22Rv1 (cell line): ENCODE results near the gene PLCD4.

Source experiments
- ZFX ChIP-seq: fragments of 450-650 bp; IDR thresholded peaks from 2 replicates; pipeline ENCODE4 v1.6.1; 2017; ENCODE audit warnings: antibody characterized with exemption, borderline replicate concordance
- TF ChIP-seq, protein P1 (sequence below): fragments of 450-650 bp; IDR thresholded peaks from 2 replicates; pipeline ENCODE4 v1.5.1; 2017; ENCODE audit warnings: mild to moderate bottlenecking

GRCh38 chr2:218642121-218642656 lies 34.5 kb downstream of the PLCD4 start:
- TF ChIP-seq, protein P1, sequence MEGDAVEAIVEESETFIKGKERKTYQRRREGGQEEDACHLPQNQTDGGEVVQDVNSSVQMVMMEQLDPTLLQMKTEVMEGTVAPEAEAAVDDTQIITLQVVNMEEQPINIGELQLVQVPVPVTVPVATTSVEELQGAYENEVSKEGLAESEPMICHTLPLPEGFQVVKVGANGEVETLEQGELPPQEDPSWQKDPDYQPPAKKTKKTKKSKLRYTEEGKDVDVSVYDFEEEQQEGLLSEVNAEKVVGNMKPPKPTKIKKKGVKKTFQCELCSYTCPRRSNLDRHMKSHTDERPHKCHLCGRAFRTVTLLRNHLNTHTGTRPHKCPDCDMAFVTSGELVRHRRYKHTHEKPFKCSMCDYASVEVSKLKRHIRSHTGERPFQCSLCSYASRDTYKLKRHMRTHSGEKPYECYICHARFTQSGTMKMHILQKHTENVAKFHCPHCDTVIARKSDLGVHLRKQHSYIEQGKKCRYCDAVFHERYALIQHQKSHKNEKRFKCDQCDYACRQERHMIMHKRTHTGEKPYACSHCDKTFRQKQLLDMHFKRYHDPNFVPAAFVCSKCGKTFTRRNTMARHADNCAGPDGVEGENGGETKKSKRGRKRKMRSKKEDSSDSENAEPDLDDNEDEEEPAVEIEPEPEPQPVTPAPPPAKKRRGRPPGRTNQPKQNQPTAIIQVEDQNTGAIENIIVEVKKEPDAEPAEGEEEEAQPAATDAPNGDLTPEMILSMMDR: no peak
- TF ChIP-seq ZFX: no peak
